Measurements from ENCODE around the gene METTL17. TPM values are rescaled to one million over a fixed set of nuclear protein-coding genes. Genes with fewer than 3 reads are reported as not detected.

METTL17 gene
- total and polyA plus RNA-seq, 9 of the 15 experiments (the other 6 are each of a cell fraction or from before 2014, with no cell fraction given): 65.6 to 150 (median 90.0) TPM

DNA sequence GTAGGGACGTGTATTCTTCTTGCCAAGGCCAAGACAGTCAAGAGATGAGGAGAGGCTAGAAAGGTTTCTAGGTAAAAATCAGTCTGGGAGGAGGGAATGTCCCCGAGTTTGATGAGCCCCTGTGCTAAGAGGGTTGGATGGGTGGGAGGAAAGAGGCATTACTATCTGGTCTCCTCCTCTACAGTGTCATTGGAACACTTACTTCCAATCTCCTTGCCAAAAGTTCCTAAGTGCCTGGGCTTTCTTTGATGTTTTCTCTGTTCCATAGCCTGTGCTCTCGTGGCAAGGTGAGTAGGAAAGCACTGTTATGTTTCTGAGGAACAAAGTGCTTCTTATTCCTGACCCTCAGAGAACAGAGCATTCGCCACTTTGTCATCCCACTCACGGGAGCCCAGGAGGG, 44.9 kb downstream of the METTL17 start, which contains the start of gene RNASE13:
Gene RNASE13, minus strand, starts transcription at position 101 of the 400 bp plus-strand sequence. CDS start 519 bp downstream, outside the sequence.
- no peaks in the 10 kb centered on the region for H3K79me2 ChIP-seq (ENCODE audit: control insufficient read depth, insufficient read depth, low read length)
- H3K36me3 ChIP-seq (ENCODE audit: control insufficient read depth, insufficient read depth, low read length): no peaks in the 10 kb centered on the region
- no TSS peak for BruUV-seq (replicated peaks)
- DNase-seq (ENCODE audit: extremely low read depth in 1 of 4, low spot score in 3 of 4): no peak
- TF ChIP-seq MTA3 (IDR thresholded peaks at IDR 0.05; ENCODE audit: borderline replicate concordance) (no peak), ATF7 (IDR thresholded peaks at IDR 0.05) (no peak)
- no peaks in the 10 kb centered on the region for H3K27me3 ChIP-seq (ENCODE audit: control insufficient read depth in 2 of 2, insufficient read depth in 2 of 2, low read length in 2 of 2)
- H3K4me3 ChIP-seq: no peak within 1 kb of the TSS
- peaks cover 0 to 14% of the 10 kb centered on the region in 2 experiments; a peak in 3 of 5 replicates for H3K4me1 ChIP-seq (replicated peaks in 1 of 2; ENCODE audit: control insufficient read depth in 2 of 2, insufficient read depth in 2 of 2, low read length in 2 of 2)
- no peak within 1 kb of the TSS for H3K27ac ChIP-seq (ENCODE audit: extremely low read depth, low read depth, low read length)
- ChIA-PET CTCF (ENCODE audit: low intra/inter-chr PET ratio) (no interaction called here), POLR2A (interaction anchor here (0.8 kb wide), 1 partner anchor 24 kb away, joined by 3 read pairs; no protein-coding TSS in a partner anchor)
- H3K9me3 ChIP-seq (replicated peaks; ENCODE audit: control insufficient read depth, insufficient read depth, low read depth, low read length): no peaks in the 10 kb centered on the region
- intact Hi-C loops (cut with micrococcal nuclease): loop anchor here (5.0 kb wide), 1 partner anchor 337 kb away; no protein-coding TSS in a partner anchor
- no peaks in the 10 kb centered on the region for H3K9me1 ChIP-seq (ENCODE audit: control insufficient read depth, insufficient read depth, low read length)
- no peak within 1 kb of the TSS for H3K4me2 ChIP-seq (ENCODE audit: insufficient read depth, low read length)
- FAIRE-seq: no peak
- H4K20me1 ChIP-seq (replicated peaks; ENCODE audit: control insufficient read depth, insufficient read depth, low read length): no peaks in the 10 kb centered on the region
- H2AFZ ChIP-seq (ENCODE audit: low read depth, low read length): no peak within 1 kb of the TSS
- WGBS (ENCODE audit: insufficient coverage, low coverage, missing lambda C conversion rate): 12% methylated on average over 4 of the region's 5 CpGs
- ATAC-seq: no peak
- no peak within 1 kb of the TSS for H3K9ac ChIP-seq (ENCODE audit: insufficient read depth in 1 of 2, low read depth in 2 of 2, low read length in 2 of 2)
- in situ Hi-C loops (cut with MboI): no loop called here

DNA sequence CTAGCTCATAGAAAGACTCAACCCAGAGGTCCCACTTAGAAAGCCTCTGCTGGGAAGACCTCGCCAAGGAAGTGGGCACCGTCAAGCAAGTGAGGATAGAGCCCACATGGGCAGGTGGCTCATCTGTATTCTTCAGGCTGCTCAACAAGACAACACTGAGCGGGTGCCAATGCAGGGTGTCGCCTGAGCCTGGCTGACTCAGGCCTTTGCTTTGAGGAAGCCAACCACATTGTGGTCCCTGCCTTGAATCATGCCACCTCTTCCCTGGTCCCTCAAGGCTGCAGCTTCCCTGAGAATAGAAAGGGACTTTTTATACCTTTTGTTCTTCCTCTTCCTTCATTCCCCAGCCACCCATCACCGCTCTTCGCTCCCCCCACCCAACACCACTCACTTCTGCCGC, 47.0 kb downstream of the METTL17 start:
- intact Hi-C loops (cut with micrococcal nuclease) (loop anchor here (5.0 kb wide), 1 partner anchor 339 kb away; no protein-coding TSS in a partner anchor), in situ Hi-C loops (cut with MboI) (no loop called here)
- DNase-seq (ENCODE audit: extremely low read depth in 1 of 4, low spot score in 3 of 4): no peak
- WGBS (ENCODE audit: insufficient coverage, low coverage, missing lambda C conversion rate): 72% methylated on average over 4 of the region's 7 CpGs
- Histone ChIP-seq H3K9me1 (ENCODE audit: control insufficient read depth, insufficient read depth, low read length) (no peaks in the 10 kb centered on the region), H3K9ac (ENCODE audit: insufficient read depth in 1 of 2, low read depth in 2 of 2, low read length in 2 of 2) (no peak overlapping the region), H3K9me3 (replicated peaks; ENCODE audit: control insufficient read depth, insufficient read depth, low read depth, low read length) (no peaks in the 10 kb centered on the region), H3K4me1 (replicated peaks in 1 of 2; ENCODE audit: control insufficient read depth in 2 of 2, insufficient read depth in 2 of 2, low read length in 2 of 2) (peaks cover 0 to 10% of the 10 kb centered on the region in 2 experiments; a peak in 3 of 5 replicates), H3K4me3 (no peak overlapping the region), H3K27ac (ENCODE audit: extremely low read depth, low read depth, low read length) (no peak overlapping the region), H2AFZ (ENCODE audit: low read depth, low read length) (no peak overlapping the region), H3K27me3 (ENCODE audit: control insufficient read depth in 2 of 2, insufficient read depth in 2 of 2, low read length in 2 of 2) (no peaks in the 10 kb centered on the region), H3K36me3 (ENCODE audit: control insufficient read depth, insufficient read depth, low read length) (no peaks in the 10 kb centered on the region), H3K4me2 (ENCODE audit: insufficient read depth, low read length) (no peak overlapping the region), H4K20me1 (replicated peaks; ENCODE audit: control insufficient read depth, insufficient read depth, low read length) (no peaks in the 10 kb centered on the region), H3K79me2 (ENCODE audit: control insufficient read depth, insufficient read depth, low read length) (no peaks in the 10 kb centered on the region)
- BruUV-seq (replicated peaks): no TSS peak
- CTCF ChIA-PET (ENCODE audit: low intra/inter-chr PET ratio): no interaction called here
- FAIRE-seq: no peak
- no peak for ATAC-seq
- POLR2A ChIA-PET: interaction anchor here (0.6 to 1.0 kb wide), 4 partner anchors 10 to 64 kb away, joined by 3 to 4 read pairs (median 3); no protein-coding TSS in a partner anchor
- TF ChIP-seq ZNF212 (CRISPR knock-in tag; IDR thresholded peaks at IDR 0.05) (no peak), ZNF41 (CRISPR knock-in tag; conservative IDR thresholded peaks at IDR 0.05) (no peak), SP2 (IDR thresholded peaks at IDR 0.05; ENCODE audit: extremely low read depth, low read depth, low read length, poor library complexity, severe bottlenecking) (no peak), SMC3 (conservative IDR thresholded peaks at IDR 0.05; ENCODE audit: insufficient read depth, low read depth, low read length) (no peak), ZNF584 (CRISPR knock-in tag; IDR thresholded peaks at IDR 0.05; ENCODE audit: low read depth) (no peak), NCOA1 (IDR thresholded peaks at IDR 0.05; ENCODE audit: low read depth) (no peak), ZNF707 (CRISPR knock-in tag; conservative IDR thresholded peaks at IDR 0.05) (no peak), DDX20 (tag; IDR thresholded peaks at IDR 0.05; ENCODE audit: low read depth) (no peak), PRPF4 (IDR thresholded peaks at IDR 0.05; ENCODE audit: insufficient read depth, low read depth, low read length, poor library complexity, severe bottlenecking) (no peak)
- TF ChIP-seq, protein P1, sequence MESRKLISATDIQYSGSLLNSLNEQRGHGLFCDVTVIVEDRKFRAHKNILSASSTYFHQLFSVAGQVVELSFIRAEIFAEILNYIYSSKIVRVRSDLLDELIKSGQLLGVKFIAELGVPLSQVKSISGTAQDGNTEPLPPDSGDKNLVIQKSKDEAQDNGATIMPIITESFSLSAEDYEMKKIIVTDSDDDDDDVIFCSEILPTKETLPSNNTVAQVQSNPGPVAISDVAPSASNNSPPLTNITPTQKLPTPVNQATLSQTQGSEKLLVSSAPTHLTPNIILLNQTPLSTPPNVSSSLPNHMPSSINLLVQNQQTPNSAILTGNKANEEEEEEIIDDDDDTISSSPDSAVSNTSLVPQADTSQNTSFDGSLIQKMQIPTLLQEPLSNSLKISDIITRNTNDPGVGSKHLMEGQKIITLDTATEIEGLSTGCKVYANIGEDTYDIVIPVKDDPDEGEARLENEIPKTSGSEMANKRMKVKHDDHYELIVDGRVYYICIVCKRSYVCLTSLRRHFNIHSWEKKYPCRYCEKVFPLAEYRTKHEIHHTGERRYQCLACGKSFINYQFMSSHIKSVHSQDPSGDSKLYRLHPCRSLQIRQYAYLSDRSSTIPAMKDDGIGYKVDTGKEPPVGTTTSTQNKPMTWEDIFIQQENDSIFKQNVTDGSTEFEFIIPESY (CRISPR knock-in tag; IDR thresholded peaks at IDR 0.05): no peak
- TF ChIP-seq, protein P2, sequence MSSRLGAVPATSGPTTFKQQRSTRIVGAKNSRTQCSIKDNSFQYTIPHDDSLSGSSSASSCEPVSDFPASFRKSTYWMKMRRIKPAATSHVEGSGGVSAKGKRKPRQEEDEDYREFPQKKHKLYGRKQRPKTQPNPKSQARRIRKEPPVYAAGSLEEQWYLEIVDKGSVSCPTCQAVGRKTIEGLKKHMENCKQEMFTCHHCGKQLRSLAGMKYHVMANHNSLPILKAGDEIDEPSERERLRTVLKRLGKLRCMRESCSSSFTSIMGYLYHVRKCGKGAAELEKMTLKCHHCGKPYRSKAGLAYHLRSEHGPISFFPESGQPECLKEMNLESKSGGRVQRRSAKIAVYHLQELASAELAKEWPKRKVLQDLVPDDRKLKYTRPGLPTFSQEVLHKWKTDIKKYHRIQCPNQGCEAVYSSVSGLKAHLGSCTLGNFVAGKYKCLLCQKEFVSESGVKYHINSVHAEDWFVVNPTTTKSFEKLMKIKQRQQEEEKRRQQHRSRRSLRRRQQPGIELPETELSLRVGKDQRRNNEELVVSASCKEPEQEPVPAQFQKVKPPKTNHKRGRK (tag; IDR thresholded peaks at IDR 0.05): no peak

Measured in K562 (cell line).